GM18907 (cell line): ENCODE results near the gene ST6GALNAC1.

Source experiments
- ATAC-seq: cut with Tn5 transposase; IDR thresholded peaks from one replicate; pipeline ENCODE4 v1.9.1; 2021; ENCODE audit warnings: mild to moderate bottlenecking, moderate library complexity; ENCODE audit not compliant: unreplicated experiment

The ST6GALNAC1 gene

GRCh38 chr17:76643553-76644148 is at the start of gene ST6GALNAC1:
ST6GALNAC1 (minus strand) TSS chr17:76643757; CDS start chr17:76643638, 119 bp downstream.
- no peak for ATAC-seq

- ATAC-seq: no peak
Observed at GRCh38 chr17:76691379-76692191, 48.0 kb upstream of the ST6GALNAC1 start.

- ATAC-seq: no peak
Observed at GRCh38 chr17:76690596-76691280, 47.2 kb upstream of the ST6GALNAC1 start.

- no peak for ATAC-seq
Observed at GRCh38 chr17:76689859-76690258, 46.3 kb upstream of the ST6GALNAC1 start.

- ATAC-seq: no peak
Observed at GRCh38 chr17:76688165-76688622, 44.6 kb upstream of the ST6GALNAC1 start.

GRCh38 chr17:76687298-76688164 is 44.0 kb upstream of the ST6GALNAC1 start:
- ATAC-seq: no peak

GRCh38 chr17:76686538-76687297 is 43.2 kb upstream of the ST6GALNAC1 start:
- no peak for ATAC-seq

GRCh38 chr17:76685846-76686245 is 42.3 kb upstream of the ST6GALNAC1 start:
- no peak for ATAC-seq

- no peak for ATAC-seq
Observed at GRCh38 chr17:76685366-76685765, 41.8 kb upstream of the ST6GALNAC1 start.

GRCh38 chr17:76684756-76685155 is 41.2 kb upstream of the ST6GALNAC1 start:
- ATAC-seq: no peak

GRCh38 chr17:76683921-76684745 is 40.6 kb upstream of the ST6GALNAC1 start:
- no peak for ATAC-seq

GRCh38 chr17:76683011-76683755 is 39.6 kb upstream of the ST6GALNAC1 start:
- no peak for ATAC-seq

GRCh38 chr17:76682296-76682695 is 38.7 kb upstream of the ST6GALNAC1 start:
- no peak for ATAC-seq

GRCh38 chr17:76681222-76682137 is 37.9 kb upstream of the ST6GALNAC1 start:
- no peak for ATAC-seq

GRCh38 chr17:76679239-76679638 is 35.7 kb upstream of the ST6GALNAC1 start:
- ATAC-seq: no peak

GRCh38 chr17:76678330-76678729 is 34.8 kb upstream of the ST6GALNAC1 start:
- ATAC-seq: no peak

GRCh38 chr17:76677406-76677805 is 33.8 kb upstream of the ST6GALNAC1 start:
- ATAC-seq: no peak
